Esophagus squamous epithelium (tissue), 5 donors: ENCODE results near the gene BNIP3. TPM values are rescaled to one million over a fixed set of nuclear protein-coding genes. Genes with fewer than 3 reads are reported as not detected.

Experiments
- DNase-seq: peaks from one replicate; lab custom pipeline; 2025; lab: John Stamatoyannopoulos, UW
- H3K27ac ChIP-seq, 4 donors: fragments of 200-600 bp; sonication (generic); one replicate each; pipeline ENCODE4 v1.5.1; 2016 to 2019; ENCODE audit warnings: mild to moderate bottlenecking in 1 of 4
- H3K27me3 ChIP-seq, 4 donors: fragments of 200-600 bp; sonication (generic); 1 replicate in 3 of 4; 2 replicates in 1 of 4; pipeline versions ENCODE4 v1.5.1 to v1.6.0; 2017 to 2021; ENCODE audit warnings: antibody characterized with exemption in 1 of 4
- H3K36me3 ChIP-seq, 3 donors: fragments of 200-600 bp; sonication (generic); one replicate each; pipeline ENCODE4 v1.5.1; 2016 to 2019
- H3K4me1 ChIP-seq, 3 donors: fragments of 200-600 bp; sonication (generic); one replicate each; pipeline ENCODE4 v1.5.1; 2017 to 2019
- H3K4me3 ChIP-seq, 4 donors: fragments of 200-600 bp; sonication (generic); 1 replicate in 3 of 4; 2 replicates in 1 of 4; pipeline ENCODE4 v1.5.1; 2016 to 2019; ENCODE audit warnings: mild to moderate bottlenecking in 2 of 4, moderate library complexity in 1 of 4
- H3K9me3 ChIP-seq, 3 donors: fragments of 200-600 bp; sonication (generic); one replicate each; pipeline ENCODE4 v1.5.1; 2016 to 2019
- POLR2A ChIP-seq, 4 donors: fragments of 450-650 bp; IDR thresholded peaks; one replicate each; pipeline ENCODE4 v1.6.1; 2017; ENCODE audit warnings: antibody characterized with exemption in 4 of 4, mild to moderate bottlenecking in 4 of 4, moderate library complexity in 3 of 4
- WGBS, 2 donors: methylation state at CpG; one replicate each; pipeline ENCODE4 v1.1.5; 2018; 5-methylcytosine and 5-hydroxymethylcytosine counted together
- intact Hi-C: fragments of 100-400 bp; cut with DNase I; formaldehyde crosslinking; loops from one replicate; pipeline ENCODE4 v1.15.0; 2022
- total RNA-seq, 4 donors: library from RNA; depleted of rRNA; stranded (reverse); fragments of >200 nt; gene quantifications; one replicate each; pipeline ENCODE4 v1.1.0, GENCODE V29; 2016
- TF ChIP-seq, protein P1 (sequence below), 6 experiments: fragments of 450-650 bp in 4 of 6; fragments of 200-600 bp in 2 of 6; sonication (generic) in 2 of 6; IDR thresholded peaks; one replicate each; pipeline ENCODE4 v1.5.1; 2016 to 2019; ENCODE audit warnings: antibody characterized with exemption in 6 of 6, mild to moderate bottlenecking in 4 of 6, moderate library complexity in 4 of 6
- donor health status: DM: yes; HTN: yes; CAD: no.

BNIP3 gene
- total RNA-seq, 4 donors from 2014 or later = 35.2 to 83.8 (median 73.9) TPM

- H3K27me3 ChIP-seq = no peaks in the 10 kb centered on the region
- intact Hi-C loops = no loop called here
- TF ChIP-seq, protein P1, sequence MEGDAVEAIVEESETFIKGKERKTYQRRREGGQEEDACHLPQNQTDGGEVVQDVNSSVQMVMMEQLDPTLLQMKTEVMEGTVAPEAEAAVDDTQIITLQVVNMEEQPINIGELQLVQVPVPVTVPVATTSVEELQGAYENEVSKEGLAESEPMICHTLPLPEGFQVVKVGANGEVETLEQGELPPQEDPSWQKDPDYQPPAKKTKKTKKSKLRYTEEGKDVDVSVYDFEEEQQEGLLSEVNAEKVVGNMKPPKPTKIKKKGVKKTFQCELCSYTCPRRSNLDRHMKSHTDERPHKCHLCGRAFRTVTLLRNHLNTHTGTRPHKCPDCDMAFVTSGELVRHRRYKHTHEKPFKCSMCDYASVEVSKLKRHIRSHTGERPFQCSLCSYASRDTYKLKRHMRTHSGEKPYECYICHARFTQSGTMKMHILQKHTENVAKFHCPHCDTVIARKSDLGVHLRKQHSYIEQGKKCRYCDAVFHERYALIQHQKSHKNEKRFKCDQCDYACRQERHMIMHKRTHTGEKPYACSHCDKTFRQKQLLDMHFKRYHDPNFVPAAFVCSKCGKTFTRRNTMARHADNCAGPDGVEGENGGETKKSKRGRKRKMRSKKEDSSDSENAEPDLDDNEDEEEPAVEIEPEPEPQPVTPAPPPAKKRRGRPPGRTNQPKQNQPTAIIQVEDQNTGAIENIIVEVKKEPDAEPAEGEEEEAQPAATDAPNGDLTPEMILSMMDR (IDR thresholded peaks at IDR 0.05) = no peak
- TF ChIP-seq POLR2A (IDR thresholded peaks at IDR 0.05) = no peak
- 85 to 86% methylated on average over 16 of the region's 18 CpGs for WGBS, 2 donors
- H3K4me1 ChIP-seq = peaks cover 0 to 48% (median 20%) of the 10 kb centered on the region in 3 donors
- peaks cover 0 to 41% (median 4%) of the 10 kb centered on the region in 3 donors for H3K36me3 ChIP-seq
- H3K9me3 ChIP-seq = no peaks in the 10 kb centered on the region
- DNase-seq = no peak
- no peak overlapping the region for H3K27ac ChIP-seq
- no peak overlapping the region for H3K4me3 ChIP-seq
Observed at GRCh38 chr10:131933016-131933695, 48.6 kb downstream of the BNIP3 start.

DNA sequence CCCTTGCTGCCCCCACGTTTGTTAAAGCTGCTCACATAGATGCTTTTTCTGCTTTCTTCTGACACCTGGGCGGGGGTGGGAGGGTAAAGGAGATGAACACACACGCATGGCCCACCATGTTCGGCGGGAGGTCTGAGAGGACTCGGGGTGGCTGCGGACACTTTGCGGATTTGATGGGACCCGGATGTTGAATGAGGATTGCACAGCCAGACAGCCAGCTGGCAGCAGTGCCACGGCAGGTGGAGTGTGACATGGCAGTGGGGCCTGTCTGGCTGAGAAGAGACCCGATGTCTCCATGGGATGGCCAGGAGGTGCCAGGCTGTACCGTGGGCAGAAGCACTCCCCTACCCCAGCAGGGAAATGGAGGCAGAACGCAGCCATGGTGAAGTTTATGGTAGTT, 49.7 kb downstream of the BNIP3 start:
- TF ChIP-seq, protein P1 (IDR thresholded peaks at IDR 0.05) = no peak
- no peak for TF ChIP-seq POLR2A (IDR thresholded peaks at IDR 0.05)
- Histone ChIP-seq H3K9me3 (no peaks in the 10 kb centered on the region), H3K4me1 (peaks cover 0 to 57% (median 24%) of the 10 kb centered on the region in 3 donors), H3K27ac (no peak overlapping the region), H3K27me3 (no peaks in the 10 kb centered on the region), H3K36me3 (peaks cover 0 to 30% (median 0%) of the 10 kb centered on the region in 3 donors), H3K4me3 (no peak overlapping the region)
- intact Hi-C loops = no loop called here
- WGBS, 2 donors = 93 to 95% methylated on average over 5 to 12 of the region's 13 CpGs
- DNase-seq = no peak

GRCh38 chr10:131930586-131931330, 51.0 kb downstream of the BNIP3 start:
- 91 to 93% methylated on average over 12 to 15 of the region's 16 CpGs for WGBS, 2 donors
- H3K27ac ChIP-seq = peak overlapping the region in 1 of 4 donors; percentile 5
- peaks cover 0 to 3% (median 1%) of the 10 kb centered on the region in 3 donors for H3K9me3 ChIP-seq
- DNase-seq = no peak
- peaks cover 0 to 57% (median 24%) of the 10 kb centered on the region in 3 donors for H3K4me1 ChIP-seq
- H3K27me3 ChIP-seq = no peaks in the 10 kb centered on the region
- no peak for TF ChIP-seq POLR2A (IDR thresholded peaks at IDR 0.05)
- TF ChIP-seq, protein P1 (IDR thresholded peaks at IDR 0.05) = no peak
- H3K36me3 ChIP-seq = peaks cover 0 to 17% (median 0%) of the 10 kb centered on the region in 3 donors
- H3K4me3 ChIP-seq = no peak overlapping the region
- intact Hi-C loops = no loop called here

DNA sequence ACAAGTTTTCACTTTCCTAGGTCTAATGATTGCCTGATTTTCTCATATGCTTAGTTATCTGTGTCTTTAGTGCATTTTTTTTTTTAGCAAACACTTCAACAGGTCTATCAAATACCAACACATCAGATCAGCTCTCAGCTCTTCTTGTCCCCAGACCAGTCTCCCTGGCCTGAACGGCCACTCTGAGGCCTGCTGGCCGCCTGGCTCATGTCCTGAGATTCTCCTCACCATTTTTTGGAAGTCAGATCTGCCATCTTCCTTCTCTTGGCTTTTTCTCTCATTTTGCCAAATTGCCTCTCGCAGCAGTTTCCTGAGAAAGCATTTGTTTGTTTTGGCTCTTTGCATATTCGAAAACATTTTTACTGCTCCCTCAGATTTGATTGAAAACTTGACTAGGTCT, 51.6 kb downstream of the BNIP3 start:
- Histone ChIP-seq H3K4me1 (peaks cover 0 to 57% (median 24%) of the 10 kb centered on the region in 3 donors), H3K4me3 (no peak overlapping the region), H3K36me3 (peaks cover 0 to 11% (median 0%) of the 10 kb centered on the region in 3 donors), H3K9me3 (peaks cover 0 to 8% (median 6%) of the 10 kb centered on the region in 3 donors), H3K27me3 (no peaks in the 10 kb centered on the region), H3K27ac (no peak overlapping the region)
- intact Hi-C loops = no loop called here
- 79 to 87% methylated on average over 4 of the region's 4 CpGs for WGBS, 2 donors
- no peak for TF ChIP-seq POLR2A (IDR thresholded peaks at IDR 0.05)
- TF ChIP-seq, protein P1 (IDR thresholded peaks at IDR 0.05) = no peak
- DNase-seq = no peak
